T-cell (primary cell): Measurements from ENCODE around the gene LRIG2. TPM values are rescaled to one million over a fixed set of nuclear protein-coding genes. Genes with fewer than 3 reads are reported as not detected.

Source experiments
- ATAC-seq, 4 experiments: fragments of 200-7000 bp in 3 of 4; fragments of 150-1000 bp in 1 of 4; cut with Tn5 transposase; replicated peaks in 1 of 4; 1 replicate in 3 of 4; 2 replicates in 1 of 4; pipeline ENCODE4 v1.10.0; 2021; ENCODE audit warnings: moderate library complexity in 3 of 4, mild to moderate bottlenecking in 2 of 4, moderate number of reproducible peaks in 1 of 4
- CTCF ChIA-PET, 2 donors: fragments of 300-600 bp; sonication (Branson Sonifier 250); formaldehyde crosslinking; loops; one replicate each; lab custom pipeline; 2022; ENCODE audit warnings: antibody characterized with exemption in 2 of 2; lab: Charles Lee
- POLR2A ChIA-PET, 2 donors: fragments of 300-600 bp; sonication (Branson Sonifier 250); formaldehyde crosslinking; loops; one replicate each; lab custom pipeline; 2022; ENCODE audit warnings: antibody characterized with exemption in 2 of 2; lab: Charles Lee
- DNase-seq, 35 experiments: peaks; one replicate each; pipeline versions ENCODE4 v3.0.0 to v3.0.0-alpha.2; 2013 to 2023
- H3K27ac ChIP-seq: one replicate; pipeline ENCODE4 v1.5.1; 2013; ENCODE audit warnings: low read length
- H3K27me3 ChIP-seq, 2 experiments: replicated peaks in 1 of 2; 1 replicate in 1 of 2; 2 replicates in 1 of 2; pipeline versions ENCODE4 v1.6.1 to v1.7.0; 2013; ENCODE audit warnings: low read length in 1 of 2, mixed read lengths in 1 of 2; ENCODE audit not compliant: control insufficient read depth in 2 of 2, insufficient read depth in 2 of 2; ENCODE audit errors: extremely low read depth in 1 of 2
- H3K36me3 ChIP-seq, 2 donors: 1 replicate in 1 of 2; 2 replicates in 1 of 2; pipeline versions ENCODE4 v1.6.1 to v1.7.0; 2013; ENCODE audit warnings: low read length in 1 of 2; ENCODE audit not compliant: control insufficient read depth in 2 of 2, insufficient read depth in 1 of 2; ENCODE audit errors: extremely low read depth in 1 of 2
- H3K4me1 ChIP-seq, 2 experiments: 1 replicate in 1 of 2; 2 replicates in 1 of 2; pipeline versions ENCODE4 v1.6.1 to v1.7.0; 2013; ENCODE audit warnings: low read length in 2 of 2, mixed read lengths in 1 of 2; ENCODE audit not compliant: insufficient read depth in 2 of 2, control insufficient read depth in 1 of 2; ENCODE audit errors: extremely low read depth in 1 of 2
- H3K4me3 ChIP-seq, 2 donors: 1 replicate in 1 of 2; 2 replicates in 1 of 2; pipeline versions ENCODE4 v1.5.1 to v1.7.0; 2013; ENCODE audit warnings: mild to moderate bottlenecking in 2 of 2, low read length in 1 of 2, moderate library complexity in 1 of 2; ENCODE audit not compliant: control insufficient read depth in 1 of 2; ENCODE audit errors: extremely low read depth in 1 of 2
- H3K9me3 ChIP-seq: 2 replicates; pipeline ENCODE4 v1.7.0; 2013
- H3K27ac Mint-ChIP-seq, 2 donors: one replicate each; pipeline ENCODE4 v1.8.0; 2020 to 2021; ENCODE audit warnings: mild to moderate bottlenecking in 2 of 2, mixed read lengths in 2 of 2
- H3K27me3 Mint-ChIP-seq, 2 donors: one replicate each; pipeline ENCODE4 v1.8.0; 2021 to 2022; ENCODE audit warnings: mixed read lengths in 2 of 2
- H3K36me3 Mint-ChIP-seq: one replicate; pipeline ENCODE4 v1.8.0; 2021; ENCODE audit warnings: mixed read lengths
- H3K4me1 Mint-ChIP-seq, 3 donors: one replicate each; pipeline ENCODE4 v1.8.0; 2020 to 2022; ENCODE audit warnings: mixed read lengths in 3 of 3, mild to moderate bottlenecking in 1 of 3
- H3K4me3 Mint-ChIP-seq, 3 donors: one replicate each; pipeline ENCODE4 v1.8.0; 2020 to 2022; ENCODE audit warnings: mild to moderate bottlenecking in 3 of 3, mixed read lengths in 3 of 3, moderate library complexity in 3 of 3
- H3K9me3 Mint-ChIP-seq, 3 donors: one replicate each; pipeline ENCODE4 v1.8.0; 2020 to 2022; ENCODE audit warnings: mixed read lengths in 3 of 3
- WGBS: methylation state at CpG from one replicate; pipeline ENCODE4 v1.1.5; 2013; ENCODE audit warnings: missing lambda C conversion rate; ENCODE audit not compliant: insufficient coverage; 5-methylcytosine and 5-hydroxymethylcytosine counted together
- total RNA-seq, 35 experiments: library from RNA in 6 of 35; stranded (reverse) in 6 of 35; fragments of 120-200 nt in 1 of 35; gene quantifications; one replicate each; pipeline versions ENCODE4 v1.2.1 to v1.2.4 and lab custom pipeline; 2013 to 2026

Gene LRIG2
- total RNA-seq, 5 donors from 2014 or later (not counting 1 experiment from before 2014, with no cell fraction given): 19.5 to 25.4 (median 20.4) TPM

GRCh38 chr1:113035086-113035485 is 37.9 kb upstream of the LRIG2 start:
- 90% methylated on average over 2 of the region's 5 CpGs for WGBS
- no peaks in the 10 kb centered on the region for H3K9me3 Mint-ChIP-seq
- H3K36me3 Mint-ChIP-seq: no peaks in the 10 kb centered on the region
- CTCF ChIA-PET: no interaction called here
- H3K4me3 Mint-ChIP-seq: no peak overlapping the region
- no peak overlapping the region for H3K27ac Mint-ChIP-seq
- H3K4me3 ChIP-seq: no peak overlapping the region
- H3K4me1 Mint-ChIP-seq: no peaks in the 10 kb centered on the region
- no peaks in the 10 kb centered on the region for H3K4me1 ChIP-seq
- ATAC-seq: no peak
- H3K27me3 Mint-ChIP-seq: no peaks in the 10 kb centered on the region
- H3K27ac ChIP-seq: no peak overlapping the region
- no peaks in the 10 kb centered on the region for H3K27me3 ChIP-seq
- DNase-seq: no peak
- H3K36me3 ChIP-seq: no peaks in the 10 kb centered on the region
- H3K9me3 ChIP-seq: no peaks in the 10 kb centered on the region
- POLR2A ChIA-PET: no interaction called here

- ChIA-PET POLR2A (no interaction called here), CTCF (no interaction called here)
- Histone ChIP-seq H3K4me1 (no peaks in the 10 kb centered on the region), H3K36me3 (no peaks in the 10 kb centered on the region), H3K27ac (no peak overlapping the region), H3K9me3 (no peaks in the 10 kb centered on the region), H3K4me3 (no peak overlapping the region), H3K27me3 (no peaks in the 10 kb centered on the region)
- Mint-ChIP-seq H3K9me3 (no peaks in the 10 kb centered on the region), H3K27ac (no peak overlapping the region), H3K4me1 (peaks cover 0 to 7% (median 2%) of the 10 kb centered on the region in 3 donors), H3K4me3 (no peak overlapping the region), H3K27me3 (no peaks in the 10 kb centered on the region), H3K36me3 (no peaks in the 10 kb centered on the region)
- DNase-seq: no peak
- ATAC-seq: no peak
- no CpG with 5 or more reads among the region's 2 CpGs for WGBS
Observed at GRCh38 chr1:113036639-113037321, 36.2 kb upstream of the LRIG2 start.

DNA sequence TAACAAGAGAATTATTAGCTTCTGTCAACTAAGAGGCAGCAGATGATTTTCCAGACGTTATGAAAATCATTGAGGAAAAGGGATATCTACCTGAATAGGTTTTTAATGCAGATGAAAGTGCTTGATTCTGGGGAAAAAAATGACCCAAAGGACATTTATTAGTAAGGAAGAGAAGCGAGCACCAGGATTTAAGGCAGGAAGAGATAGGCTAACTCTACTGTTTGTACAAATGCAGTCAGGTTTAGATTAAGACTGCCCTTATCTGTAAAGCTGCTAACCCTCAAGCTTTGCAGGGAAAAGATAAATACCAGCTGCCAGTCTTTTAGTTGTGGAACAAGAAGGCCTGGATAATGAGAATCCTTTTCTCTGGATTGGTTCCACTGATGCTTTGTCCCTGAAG is 33.0 kb upstream of the LRIG2 start:
- Histone ChIP-seq H3K27me3 (no peaks in the 10 kb centered on the region), H3K36me3 (no peaks in the 10 kb centered on the region), H3K4me1 (peaks cover 0 to 13% of the 10 kb centered on the region in 2 experiments), H3K9me3 (no peaks in the 10 kb centered on the region), H3K4me3 (no peak overlapping the region), H3K27ac (no peak overlapping the region)
- no peak for ATAC-seq
- DNase-seq: no peak
- no peak overlapping the region for H3K4me3 Mint-ChIP-seq
- H3K9me3 Mint-ChIP-seq: no peaks in the 10 kb centered on the region
- 90% methylated on average over 1 of the region's 2 CpGs for WGBS
- peaks cover 0 to 1% of the 10 kb centered on the region in 2 donors for H3K27me3 Mint-ChIP-seq
- H3K27ac Mint-ChIP-seq: no peak overlapping the region
- peaks cover 15 to 25% (median 20%) of the 10 kb centered on the region in 3 donors for H3K4me1 Mint-ChIP-seq
- H3K36me3 Mint-ChIP-seq: no peaks in the 10 kb centered on the region
- POLR2A ChIA-PET: no interaction called here
- CTCF ChIA-PET: no interaction called here

DNA sequence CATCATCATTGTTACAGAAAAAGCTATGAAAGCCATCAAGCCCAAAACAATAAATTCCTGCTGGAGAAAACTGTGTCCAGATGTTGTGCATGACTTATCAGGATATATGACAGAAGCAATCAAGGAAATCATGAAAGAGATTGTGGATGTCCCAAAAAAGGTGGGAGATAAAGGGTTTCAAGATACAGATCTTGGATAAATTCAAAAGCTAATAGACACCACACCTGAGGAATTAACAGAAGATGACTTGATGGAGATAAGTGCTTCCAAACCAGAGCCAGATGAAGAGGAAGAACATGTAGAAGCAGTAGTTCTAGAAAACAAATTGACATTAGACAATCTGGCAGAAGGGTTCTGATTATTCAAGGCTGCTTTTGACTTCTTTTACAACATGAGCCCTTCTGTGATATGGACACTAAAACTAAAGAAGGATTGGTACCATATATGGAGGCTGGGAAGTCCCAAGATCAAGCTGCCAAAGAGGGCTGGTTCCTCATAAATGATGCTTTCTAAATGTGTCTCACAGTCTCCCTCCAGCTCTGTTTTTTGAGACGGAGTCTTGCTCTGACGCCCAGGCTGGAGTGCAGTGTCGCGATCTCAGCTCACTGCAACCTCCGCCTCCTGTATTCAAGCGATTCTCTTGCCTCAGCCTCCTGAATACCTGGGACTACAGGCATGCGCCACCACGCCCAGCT is 32.1 kb upstream of the LRIG2 start:
- ATAC-seq: no peak
- CTCF ChIA-PET: interaction anchor here in 1 of 2 donors (0.5 kb wide), 1 partner anchor 413 kb away, joined by 5 read pairs; no protein-coding TSS in a partner anchor
- H3K27ac Mint-ChIP-seq: no peak overlapping the region

GRCh38 chr1:113041569-113042284 is 31.3 kb upstream of the LRIG2 start:
- no peak overlapping the region for H3K4me3 ChIP-seq
- Mint-ChIP-seq H3K27me3 (peaks cover 0 to 1% of the 10 kb centered on the region in 2 donors), H3K4me1 (peaks cover 21 to 33% (median 27%) of the 10 kb centered on the region in 3 donors), H3K4me3 (no peak overlapping the region), H3K36me3 (no peaks in the 10 kb centered on the region), H3K9me3 (no peaks in the 10 kb centered on the region), H3K27ac (no peak overlapping the region)
- CTCF ChIA-PET: no interaction called here
- H3K4me1 ChIP-seq: peaks cover 7 to 29% of the 10 kb centered on the region in 2 experiments
- H3K36me3 ChIP-seq: no peaks in the 10 kb centered on the region
- H3K27ac ChIP-seq: no peak overlapping the region
- DNase-seq (no peak), ATAC-seq (no peak)
- WGBS: 0% methylated on average over 1 of the region's 1 CpG
- no peaks in the 10 kb centered on the region for H3K27me3 ChIP-seq
- POLR2A ChIA-PET: interaction anchor here in 1 of 2 donors (0.5 kb wide), 1 partner anchor 317 kb away, joined by 4 read pairs; no protein-coding TSS in a partner anchor
- no peaks in the 10 kb centered on the region for H3K9me3 ChIP-seq

More for the DNA sequence above, 32.1 kb upstream of the LRIG2 start:
- Mint-ChIP-seq H3K27me3 (peaks cover 0 to 1% of the 10 kb centered on the region in 2 donors), H3K4me3 (no peak overlapping the region), H3K4me1 (peaks cover 17 to 29% (median 22%) of the 10 kb centered on the region in 3 donors), H3K9me3 (no peaks in the 10 kb centered on the region), H3K36me3 (no peaks in the 10 kb centered on the region)
- no peak for DNase-seq
- WGBS: 97% methylated on average over 6 of the region's 8 CpGs
- Histone ChIP-seq H3K9me3 (no peaks in the 10 kb centered on the region), H3K27ac (no peak overlapping the region), H3K4me3 (no peak overlapping the region), H3K36me3 (no peaks in the 10 kb centered on the region), H3K4me1 (peaks cover 0 to 21% of the 10 kb centered on the region in 2 experiments), H3K27me3 (no peaks in the 10 kb centered on the region)
- POLR2A ChIA-PET: no interaction called here
